K562 (cell line): ENCODE results near the gene ZC3H12C. TPM values are rescaled to one million over a fixed set of nuclear protein-coding genes. Genes with fewer than 3 reads are reported as not detected.

Experiments
- CHCHD3 ChIP-seq: fragments of 250-450 bp; sonication (Bioruptor Pico); IDR thresholded peaks from 2 replicates; pipeline ENCODE4 v2.1.2; 2022; ENCODE audit warnings: mild to moderate bottlenecking
- FOXK1 ChIP-seq: sonication (generic); formaldehyde crosslinking; IDR thresholded peaks from 2 replicates; pipeline ENCODE4 v1.8.0; 2022; ENCODE audit warnings: missing genetic modification reagents, mild to moderate bottlenecking, borderline replicate concordance
- HIVEP1 ChIP-seq: fragments of 250-450 bp; sonication (Bioruptor Pico); IDR thresholded peaks from 2 replicates; pipeline ENCODE4 v1.4.0; 2020; ENCODE audit warnings: mild to moderate bottlenecking
- MGA ChIP-seq: fragments of 450-650 bp; IDR thresholded peaks from 2 replicates; pipeline ENCODE4 v1.6.1; 2016; ENCODE audit warnings: mild to moderate bottlenecking, moderate library complexity
- MYNN ChIP-seq, 2 experiments: sonication (generic); formaldehyde crosslinking in 1 of 2; IDR thresholded peaks; 2 replicates each; pipeline versions ENCODE4 v1.5.0 to v1.6.1; 2016 to 2020; ENCODE audit warnings: antibody characterized with exemption in 1 of 2, missing genetic modification reagents in 1 of 2
- POLR3G ChIP-seq: IDR thresholded peaks from 2 replicates; pipeline ENCODE4 v1.6.1; 2011; ENCODE audit not compliant: insufficient read length, insufficient replicate concordance; ENCODE audit errors: extremely low read depth
- RFX7 ChIP-seq: fragments of 250-450 bp; sonication (Bioruptor Pico); IDR thresholded peaks from 2 replicates; pipeline ENCODE4 v1.5.1; 2021; ENCODE audit warnings: mild to moderate bottlenecking
- TEAD1 ChIP-seq, 2 experiments: fragments of 450-650 bp in 1 of 2; sonication (generic) in 1 of 2; formaldehyde crosslinking; IDR thresholded peaks; 2 replicates each; pipeline versions ENCODE4 v1.4.0 to v1.8.0; 2020 to 2022; ENCODE audit warnings: mild to moderate bottlenecking in 2 of 2, missing genetic modification reagents in 1 of 2
- ZNF445 ChIP-seq: fragments of 250-450 bp; sonication (Bioruptor Pico); IDR thresholded peaks from 2 replicates; pipeline ENCODE4 v1.4.0; 2020; ENCODE audit warnings: low read depth, mild to moderate bottlenecking, moderate library complexity
- ZNF695 ChIP-seq: fragments of 450-650 bp; formaldehyde crosslinking; IDR thresholded peaks from 2 replicates; pipeline ENCODE4 v1.4.0; 2020; ENCODE audit warnings: mild to moderate bottlenecking, moderate library complexity
- ZNF740 ChIP-seq, 3 experiments: fragments of 200-800 bp in 1 of 3; sonication (Bioruptor generic) in 1 of 3; sonication (generic) in 1 of 3; formaldehyde crosslinking in 1 of 3; IDR thresholded peaks; 2 replicates each; pipeline versions ENCODE4 v1.6.1 to v1.8.0; 2016 to 2022; ENCODE audit warnings: mild to moderate bottlenecking in 2 of 3, missing compliant biosample characterization in 2 of 3, missing genetic modification characterization in 2 of 3, missing genetic modification reagents in 1 of 3
- ZSCAN29 ChIP-seq: fragments of 450-650 bp; IDR thresholded peaks from 2 replicates; pipeline ENCODE4 v1.6.1; 2017
- polyA plus RNA-seq, 8 experiments: library from polyadenylated mRNA; depleted of rRNA in 4 of 8; stranded (reverse) in 5 of 8; unstranded in 3 of 8; fragments of >200 nt; fragmentation: Nextera tagmentation in 2 of 8; fragmentation: Illumina TruSeq in 1 of 8; extraction: Ambion mirVana in 2 of 8; extraction: Trizol in 1 of 8; gene quantifications; 2 replicates each; pipeline versions ENCODE4 v1.2.1 to v1.2.3, GENCODE V29; 2011 to 2014; ENCODE audit warnings: inconsistent platforms in 1 of 8, missing spikeins in 1 of 8
- total RNA-seq, 7 experiments: library from RNA; depleted of rRNA in 6 of 7; stranded (reverse); fragments of >200 nt in 6 of 7; fragmentation: Illumina TruSeq in 2 of 7; extraction: Trizol in 2 of 7; gene quantifications; 2 replicates each; pipeline versions ENCODE4 v1.2.1 to v1.2.3, GENCODE V29; 2011 to 2021; ENCODE audit warnings: low replicate concordance in 1 of 7
- TF ChIP-seq, protein P1 (sequence below): fragments of 250-450 bp; sonication (Bioruptor Pico); IDR thresholded peaks from 2 replicates; pipeline ENCODE4 v1.8.0; 2021; ENCODE audit warnings: mild to moderate bottlenecking, moderate library complexity

Gene ZC3H12C
- total and polyA plus RNA-seq, 9 of the 15 experiments (the other 6 are each of a cell fraction or from before 2014, with no cell fraction given), result 0.56 to 5.9 (median 3.3) TPM

- no peak for TF ChIP-seq MGA
- no peak for TF ChIP-seq CHCHD3
- no peak for TF ChIP-seq MYNN (IDR thresholded peaks at IDR 0.05)
- no peak for TF ChIP-seq MYNN (CRISPR knock-in tag; IDR thresholded peaks at IDR 0.05)
- no peak for TF ChIP-seq ZSCAN29
- no peak for TF ChIP-seq ZNF740 (CRISPR knock-in tag; IDR thresholded peaks at IDR 0.05)
- TF ChIP-seq ZNF740 (tag; IDR thresholded peaks at IDR 0.05), result no peak
- no peak for TF ChIP-seq ZNF695 (CRISPR knock-in tag)
- TF ChIP-seq FOXK1 (CRISPR knock-in tag), result no peak
- no peak for TF ChIP-seq ZNF445 (CRISPR knock-in tag)
- TF ChIP-seq, protein P1, sequence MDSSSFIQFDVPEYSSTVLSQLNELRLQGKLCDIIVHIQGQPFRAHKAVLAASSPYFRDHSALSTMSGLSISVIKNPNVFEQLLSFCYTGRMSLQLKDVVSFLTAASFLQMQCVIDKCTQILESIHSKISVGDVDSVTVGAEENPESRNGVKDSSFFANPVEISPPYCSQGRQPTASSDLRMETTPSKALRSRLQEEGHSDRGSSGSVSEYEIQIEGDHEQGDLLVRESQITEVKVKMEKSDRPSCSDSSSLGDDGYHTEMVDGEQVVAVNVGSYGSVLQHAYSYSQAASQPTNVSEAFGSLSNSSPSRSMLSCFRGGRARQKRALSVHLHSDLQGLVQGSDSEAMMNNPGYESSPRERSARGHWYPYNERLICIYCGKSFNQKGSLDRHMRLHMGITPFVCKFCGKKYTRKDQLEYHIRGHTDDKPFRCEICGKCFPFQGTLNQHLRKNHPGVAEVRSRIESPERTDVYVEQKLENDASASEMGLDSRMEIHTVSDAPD (CRISPR knock-in tag), result no peak
- TF ChIP-seq TEAD1 (CRISPR knock-in tag; IDR thresholded peaks at IDR 0.05), result no peak
- no peak for TF ChIP-seq HIVEP1 (CRISPR knock-in tag)
- no peak for TF ChIP-seq POLR3G
- no peak for TF ChIP-seq RFX7 (CRISPR knock-in tag)
Measured at GRCh38 chr11:110092515-110093406, at the start of gene ZC3H12C (continued).
